ENCODE data around the gene ZNF669. TPM values are rescaled to one million over a fixed set of nuclear protein-coding genes. Genes with fewer than 3 reads are reported as not detected.

Gene ZNF669
- total and polyA plus RNA-seq, 7 donors = 1.3 to 3.7 (median 2.7) TPM

GRCh38 chr1:247084771-247085170, 19.4 kb downstream of the ZNF669 start:
- no peak for DNase-seq

GRCh38 chr1:247079141-247079874, 24.8 kb downstream of the ZNF669 start:
- peak overlapping the region; percentile 92 for H3K4me3 ChIP-seq
- DNase-seq (no peak), ATAC-seq (no peak)
- TF ChIP-seq CTCF (IDR thresholded peaks at IDR 0.05) = no peak
- peak overlapping the region; percentile 79 for H3K27ac ChIP-seq
- H3K9me3 ChIP-seq = no peaks in the 10 kb centered on the region
- intact Hi-C loops (cut with DNase I) = no loop called here
- H3K27me3 ChIP-seq (ENCODE audit: insufficient read depth in 3 of 3, low read length in 2 of 3) = no peaks in the 10 kb centered on the region
- no peaks in the 10 kb centered on the region for H3K36me3 ChIP-seq (ENCODE audit: insufficient read depth in 1 of 2, low read depth in 1 of 2)
- 38 to 49% (median 40%) methylated on average over 23 of the region's 23 CpGs for WGBS, 3 donors
- H3K4me1 ChIP-seq = peaks cover 8% of the 10 kb centered on the region

More at GRCh38 chr1:247084771-247085170, 19.4 kb downstream of the ZNF669 start:
- H3K9me3 ChIP-seq = no peaks in the 10 kb centered on the region
- no peaks in the 10 kb centered on the region for H3K4me1 ChIP-seq
- no peak for TF ChIP-seq CTCF (IDR thresholded peaks at IDR 0.05)
- H3K4me3 ChIP-seq = no peak overlapping the region
- H3K27me3 ChIP-seq (ENCODE audit: insufficient read depth in 3 of 3, low read length in 2 of 3) = no peaks in the 10 kb centered on the region
- intact Hi-C loops (cut with DNase I) = loop anchor here in 1 of 2 donors (10.0 kb wide), 1 partner anchor 150 kb away; the partner anchor contains the start of gene AHCTF1
- H3K27ac ChIP-seq = no peak overlapping the region
- no peaks in the 10 kb centered on the region for H3K36me3 ChIP-seq (ENCODE audit: insufficient read depth in 1 of 2, low read depth in 1 of 2)
- 92 to 95% (median 94%) methylated on average over 8 of the region's 8 CpGs for WGBS, 3 donors
- no peak for ATAC-seq

GRCh38 chr1:247078258-247079140, 25.7 kb downstream of the ZNF669 start, which contains the start of gene ZNF670:
Gene ZNF670 (minus strand): TSS chr1:247078811. CDS start chr1:247078596, 215 bp downstream.
- Histone ChIP-seq H3K4me1 (peaks cover 8% of the 10 kb centered on the region), H3K4me3 (peak within 1 kb of the TSS; percentile 92), H3K27me3 (ENCODE audit: insufficient read depth in 3 of 3, low read length in 2 of 3) (no peaks in the 10 kb centered on the region), H3K9me3 (no peaks in the 10 kb centered on the region), H3K27ac (peak within 1 kb of the TSS; percentile 79), H3K36me3 (ENCODE audit: insufficient read depth in 1 of 2, low read depth in 1 of 2) (no peaks in the 10 kb centered on the region)
- no peak for TF ChIP-seq CTCF (IDR thresholded peaks at IDR 0.05)
- ATAC-seq (peak; percentile 100), DNase-seq (peak; percentile 96)
- 0% methylated on average over 54 to 57 of the region's 57 CpGs for WGBS, 3 donors
- intact Hi-C loops (cut with DNase I) = no loop called here

- Histone ChIP-seq H3K27ac (peak overlapping the region; percentile 79), H3K27me3 (ENCODE audit: insufficient read depth in 3 of 3, low read length in 2 of 3) (no peaks in the 10 kb centered on the region), H3K36me3 (ENCODE audit: insufficient read depth in 1 of 2, low read depth in 1 of 2) (no peaks in the 10 kb centered on the region), H3K4me3 (peak overlapping the region; percentile 92), H3K4me1 (peaks cover 8% of the 10 kb centered on the region), H3K9me3 (no peaks in the 10 kb centered on the region)
- TF ChIP-seq CTCF (IDR thresholded peaks at IDR 0.05) = no peak
- intact Hi-C loops (cut with DNase I) = no loop called here
- ATAC-seq (no peak), DNase-seq (no peak)
- WGBS, 3 donors = 1 to 4% (median 1%) methylated on average over 8 of the region's 8 CpGs
Observed at GRCh38 chr1:247077876-247078257, 26.3 kb downstream of the ZNF669 start.
